BJ (cell line): ENCODE data around the gene AP3B1. TPM values are rescaled to one million over a fixed set of nuclear protein-coding genes. Genes with fewer than 3 reads are reported as not detected.

Experiments used
- CTCF ChIA-PET: fragments of 350-600 bp; formaldehyde crosslinking; extraction: SDS; loops from one replicate; lab custom pipeline; 2021; ENCODE audit warnings: antibody characterized with exemption, inconsistent platforms; lab: Yijun Ruan, JAX
- POLR2A ChIA-PET: fragments of 300-600 bp; sonication (Branson Sonifier 250); formaldehyde crosslinking; extraction: SDS; loops from one replicate; lab custom pipeline; 2021; ENCODE audit warnings: antibody characterized with exemption; lab: Charles Lee
- DNase-seq: peaks from one replicate; pipeline ENCODE4 v3.0.0-alpha.2; 2011; ENCODE audit warnings: low read depth
- H3K27me3 ChIP-seq: 2 replicates; pipeline ENCODE4 v1.6.0; 2011; ENCODE audit warnings: low read length; ENCODE audit not compliant: control insufficient read depth, insufficient read depth
- H3K36me3 ChIP-seq: 2 replicates; pipeline ENCODE4 v1.5.1; 2011; ENCODE audit warnings: low read length; ENCODE audit not compliant: control insufficient read depth, insufficient read depth
- H3K4me3 ChIP-seq: 2 replicates; pipeline ENCODE4 v1.5.1; 2011; ENCODE audit warnings: low read depth, mild to moderate bottlenecking, control low read depth, low read length
- CTCF ChIP-seq: IDR thresholded peaks from 2 replicates; pipeline ENCODE4 v1.5.1; 2011; ENCODE audit warnings: low read depth, mild to moderate bottlenecking, control low read depth, inconsistent platforms, low read length, moderate library complexity; ENCODE audit not compliant: insufficient read depth
- polyA plus RNA-seq: library from polyadenylated mRNA; depleted of rRNA; stranded (reverse); fragments of >200 nt; gene quantifications from 2 replicates; pipeline ENCODE4 v1.2.3, GENCODE V29; 2011

Gene AP3B1
- polyA plus RNA-seq, 1 experiment = 23.9 TPM

DNA sequence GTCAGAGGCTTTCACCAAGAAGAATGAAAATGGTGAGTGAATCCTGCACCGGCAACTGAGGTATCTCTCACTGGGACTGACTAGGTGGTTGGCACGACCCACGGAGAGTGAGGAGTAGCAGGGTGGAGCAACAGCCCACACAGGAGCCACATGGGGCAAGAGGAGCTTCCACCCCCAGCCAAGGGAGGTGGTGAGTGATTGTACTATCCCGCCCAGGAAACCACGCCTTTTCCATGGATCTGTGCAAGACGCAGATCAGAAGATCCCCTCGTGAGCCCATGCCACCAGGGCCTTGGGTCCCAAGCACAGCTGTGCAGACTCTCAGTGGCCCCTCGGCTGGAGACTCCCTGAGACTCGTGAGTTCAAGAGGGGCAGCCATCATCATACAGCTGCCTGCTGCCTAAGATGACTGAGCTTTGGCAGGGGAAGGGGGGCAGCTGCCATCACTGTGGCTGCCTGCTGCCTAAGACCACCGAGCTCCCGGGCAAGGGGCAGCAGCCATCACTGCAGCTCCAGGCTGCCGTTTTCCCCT lies 229.5 kb downstream of the AP3B1 start:
- no peak for TF ChIP-seq CTCF
- H3K36me3 ChIP-seq = no peaks in the 10 kb centered on the region; the same call in 1 of the 2 replicates
- DNase-seq = no peak
- H3K4me3 ChIP-seq = no peak overlapping the region
- no peaks in the 10 kb centered on the region for H3K27me3 ChIP-seq
- POLR2A ChIA-PET = no interaction called here
- CTCF ChIA-PET = interaction anchor here (1.0 to 2.2 kb wide), 3 partner anchors 8 to 28 kb away, joined by 3 to 8 read pairs (median 3); no protein-coding TSS in a partner anchor

- H3K36me3 ChIP-seq = no peaks in the 10 kb centered on the region; the same call in 1 of the 2 replicates
- DNase-seq = no peak
- ChIA-PET CTCF (interaction anchor here (1.4 kb wide), 1 partner anchor 13 kb away, joined by 3 read pairs; no protein-coding TSS in a partner anchor), POLR2A (no interaction called here)
- no peak for TF ChIP-seq CTCF
- no peaks in the 10 kb centered on the region for H3K27me3 ChIP-seq
- H3K4me3 ChIP-seq = no peak overlapping the region
These were observed 231.0 kb downstream of the AP3B1 start for GRCh38 chr5:78063495-78063894.

DNA sequence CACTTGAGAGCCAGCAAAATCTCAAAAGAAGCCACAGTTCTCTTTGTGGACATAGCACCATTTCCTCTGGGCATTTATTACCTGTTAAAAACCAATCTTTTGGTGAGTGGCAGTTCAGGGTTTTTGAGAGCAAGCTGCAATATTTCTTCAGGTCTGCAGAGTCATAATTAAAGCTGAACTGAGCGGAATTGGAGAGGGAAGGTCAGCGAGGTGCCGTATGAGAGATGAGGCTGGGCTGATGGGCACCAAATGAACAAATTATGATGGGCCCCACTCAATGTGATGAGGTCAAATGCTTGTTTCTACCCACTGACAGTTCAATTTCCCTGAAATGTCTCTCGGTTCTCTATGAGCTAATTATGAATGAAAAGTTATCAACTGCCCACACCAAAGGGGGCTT lies 231.9 kb downstream of the AP3B1 start:
- H3K4me3 ChIP-seq = no peak overlapping the region
- POLR2A ChIA-PET = no interaction called here
- no peaks in the 10 kb centered on the region for H3K27me3 ChIP-seq
- CTCF ChIA-PET = interaction anchor here (1.4 kb wide), 1 partner anchor 14 kb away, joined by 3 read pairs; no protein-coding TSS in a partner anchor
- no peaks in the 10 kb centered on the region; the same call in 1 of the 2 replicates for H3K36me3 ChIP-seq
- no peak for DNase-seq
- TF ChIP-seq CTCF = no peak

DNA sequence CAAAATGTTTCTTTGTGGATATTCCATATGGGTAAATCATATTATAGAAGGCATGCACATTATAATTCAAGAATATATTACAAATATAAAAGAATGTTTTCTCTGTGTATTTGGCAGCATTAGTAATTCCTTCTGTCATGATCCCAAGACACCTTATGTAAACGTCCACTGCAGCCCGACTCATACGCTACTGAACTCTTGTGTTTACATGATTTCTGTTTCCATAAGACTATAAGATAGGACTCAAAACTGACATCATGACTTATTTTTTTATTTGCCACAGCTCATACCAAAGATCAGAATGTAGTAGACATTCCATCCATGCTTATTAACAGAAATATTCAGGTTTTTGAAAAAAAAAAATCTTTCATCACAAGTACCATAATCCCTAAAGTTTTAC lies 234.1 kb downstream of the AP3B1 start:
- Histone ChIP-seq H3K27me3 (no peaks in the 10 kb centered on the region), H3K36me3 (no peaks in the 10 kb centered on the region; the same call in 1 of the 2 replicates), H3K4me3 (no peak overlapping the region)
- DNase-seq = no peak
- ChIA-PET CTCF (no interaction called here), POLR2A (no interaction called here)
- TF ChIP-seq CTCF = no peak

DNA sequence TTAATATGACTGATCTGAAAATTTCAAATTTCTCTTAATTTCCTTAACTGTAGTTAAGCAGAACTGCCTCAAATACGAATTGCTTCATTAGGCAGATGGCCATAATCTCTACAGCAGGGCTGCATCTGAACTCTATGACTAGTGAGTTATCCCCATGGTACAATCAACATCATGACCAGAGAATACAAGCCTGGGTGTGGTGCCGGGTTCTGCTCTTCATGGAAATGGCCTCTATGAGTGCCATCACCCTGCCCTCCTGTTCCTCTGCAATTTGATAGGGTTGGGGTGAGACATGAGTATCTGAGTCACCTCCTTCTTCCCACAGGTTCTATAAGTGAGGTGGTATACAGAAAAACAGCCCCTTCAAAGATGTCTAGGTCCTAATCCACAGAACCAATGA lies 235.9 kb downstream of the AP3B1 start:
- CTCF ChIA-PET = no interaction called here
- POLR2A ChIA-PET = no interaction called here
- Histone ChIP-seq H3K36me3 (no peaks in the 10 kb centered on the region), H3K27me3 (no peaks in the 10 kb centered on the region), H3K4me3 (no peak overlapping the region)
- DNase-seq = no peak
- no peak for TF ChIP-seq CTCF
